Amygdala (tissue), 56 donors: Measurements from ENCODE around the gene PRR33.

Source experiments
- DNase-seq, 56 donors: peaks; one replicate each; lab custom pipeline; 2025; lab: John Stamatoyannopoulos, UW

PRR33 gene

GRCh38 chr11:1841511-1842148 is 50.1 kb downstream of the PRR33 start:
- DNase-seq, result no peak

- no peak for DNase-seq
Observed at GRCh38 chr11:1840780-1841480, 50.8 kb downstream of the PRR33 start.

- DNase-seq, result peak in 15 of 56 donors; percentile 11 to 50 (median 35)
Observed at GRCh38 chr11:1839924-1840779, 51.5 kb downstream of the PRR33 start.

GRCh38 chr11:1839204-1839923 is 52.3 kb downstream of the PRR33 start:
- no peak for DNase-seq

- DNase-seq, result no peak
Observed at GRCh38 chr11:1838426-1839144, 53.1 kb downstream of the PRR33 start, which contains the start of gene TNNI2. TSS of gene TNNI2 (plus strand) at chr11:1838981. CDS start at chr11:1839697, 716 bp downstream.
